Natural killer cell (primary cell): ENCODE results near the gene CORO7. TPM values are rescaled to one million over a fixed set of nuclear protein-coding genes. Genes with fewer than 3 reads are reported as not detected.
A peak's percentile ranks its signal among the peaks of the same experiment; 100 is the strongest.

Experiments
- ATAC-seq, 3 donors: fragments of 150-1000 bp in 2 of 3; fragments of 200-7000 bp in 1 of 3; cut with Tn5 transposase; 1 replicate in 1 of 3; 2 replicates in 2 of 3; pipeline ENCODE4 v1.10.0; 2021; ENCODE audit warnings: mild to moderate bottlenecking in 2 of 3, moderate library complexity in 2 of 3
- DNase-seq, 2 donors: peaks; one replicate each; pipeline versions ENCODE4 v3.0.0 to v3.0.0-alpha.2; 2013 to 2021; ENCODE audit warnings: mixed read lengths in 1 of 2
- H3K27ac ChIP-seq: one replicate; pipeline ENCODE4 v1.5.1; 2013; ENCODE audit warnings: mild to moderate bottlenecking, low read length
- H3K27me3 ChIP-seq: one replicate; pipeline ENCODE4 v1.6.1; 2013; ENCODE audit warnings: low read length; ENCODE audit not compliant: control insufficient read depth, insufficient read depth
- H3K36me3 ChIP-seq: one replicate; pipeline ENCODE4 v1.6.1; 2013; ENCODE audit warnings: low read length; ENCODE audit not compliant: control insufficient read depth, insufficient read depth
- H3K4me1 ChIP-seq: one replicate; pipeline ENCODE4 v1.6.1; 2013; ENCODE audit warnings: low read length; ENCODE audit not compliant: control insufficient read depth, insufficient read depth
- H3K4me3 ChIP-seq: one replicate; pipeline ENCODE4 v1.5.1; 2013; ENCODE audit warnings: low read length
- H3K9me3 ChIP-seq: one replicate; pipeline ENCODE4 v1.6.1; 2013; ENCODE audit warnings: low read length; ENCODE audit not compliant: control insufficient read depth, insufficient read depth
- H3K27ac Mint-ChIP-seq, 2 donors: one replicate each; pipeline ENCODE4 v1.8.0; 2022; ENCODE audit warnings: mild to moderate bottlenecking in 2 of 2, mixed read lengths in 2 of 2, moderate library complexity in 1 of 2
- H3K27me3 Mint-ChIP-seq, 2 donors: one replicate each; pipeline ENCODE4 v1.8.0; 2022; ENCODE audit warnings: low read depth in 2 of 2, mixed read lengths in 2 of 2
- H3K36me3 Mint-ChIP-seq: one replicate; pipeline ENCODE4 v1.8.0; 2022; ENCODE audit warnings: mixed read lengths
- H3K4me1 Mint-ChIP-seq, 2 donors: one replicate each; pipeline ENCODE4 v1.8.0; 2022; ENCODE audit warnings: mixed read lengths in 2 of 2
- H3K4me3 Mint-ChIP-seq: one replicate; pipeline ENCODE4 v1.8.0; 2022; ENCODE audit warnings: mild to moderate bottlenecking, moderate library complexity, mixed read lengths
- H3K9me3 Mint-ChIP-seq, 2 donors: one replicate each; pipeline ENCODE4 v1.8.0; 2022; ENCODE audit warnings: mixed read lengths in 2 of 2
- WGBS: methylation state at CpG from one replicate; pipeline ENCODE4 v1.1.7; 2013; ENCODE audit warnings: missing lambda C conversion rate; ENCODE audit not compliant: insufficient coverage; 5-methylcytosine and 5-hydroxymethylcytosine counted together
- intact Hi-C: fragments of 100-400 bp; cut with micrococcal nuclease; formaldehyde crosslinking; loops from one replicate; pipeline ENCODE4 v1.14.2; 2022
- total RNA-seq, 4 donors: library from RNA; stranded (reverse); fragments of 120-200 nt in 1 of 4; gene quantifications; one replicate each; pipeline versions ENCODE4 v1.2.3 to v1.2.4, GENCODE V29; 2013 to 2022
- TF ChIP-seq, protein P1 (sequence below): fragments of 200-600 bp; IDR thresholded peaks from one replicate; pipeline ENCODE4 v1.8.0; 2022; ENCODE audit warnings: antibody characterized with exemption

CORO7 gene
- total RNA-seq, 3 donors from 2014 or later (not counting 1 experiment from before 2014, with no cell fraction given), result 335 to 425 (median 415) TPM

DNA sequence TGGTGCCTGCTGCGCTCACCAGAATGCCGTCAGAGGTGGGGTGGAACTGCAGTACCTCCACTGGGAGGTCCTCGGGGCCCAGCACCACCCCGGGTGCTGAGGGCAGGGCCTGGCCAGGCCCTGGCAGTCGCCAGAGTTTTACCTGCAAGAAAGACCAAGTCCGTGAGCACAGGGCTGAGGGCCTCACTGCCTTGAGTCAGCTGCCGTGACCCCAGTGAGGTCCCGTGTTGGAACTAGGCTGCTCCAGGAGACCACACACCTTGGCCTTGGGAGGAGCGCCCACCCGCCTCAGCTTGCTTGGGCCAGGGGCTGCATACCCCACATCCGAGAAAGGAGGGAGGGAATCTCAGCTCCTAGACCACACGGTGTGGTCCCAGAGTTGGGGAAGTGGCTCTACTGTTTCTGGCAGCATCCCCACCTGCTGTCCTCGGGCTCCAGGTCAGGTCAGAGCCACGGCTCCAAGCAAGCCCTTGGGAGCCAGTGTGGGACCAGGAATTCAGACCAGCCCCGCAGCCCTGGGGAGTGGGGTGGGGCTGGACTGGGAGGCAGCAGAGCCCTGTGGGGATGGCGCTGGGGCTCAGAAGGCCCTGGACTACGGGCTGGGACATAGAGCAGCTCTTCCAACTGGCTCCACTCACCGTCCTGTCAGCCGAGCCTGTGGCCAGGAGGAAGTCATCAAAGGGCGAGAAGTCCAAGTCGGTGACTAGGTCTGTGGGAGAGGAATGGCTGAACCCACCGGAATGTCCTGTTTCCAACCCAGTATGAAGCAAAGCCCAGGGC is 8.7 kb downstream of the CORO7 start:
- TF ChIP-seq, protein P1, sequence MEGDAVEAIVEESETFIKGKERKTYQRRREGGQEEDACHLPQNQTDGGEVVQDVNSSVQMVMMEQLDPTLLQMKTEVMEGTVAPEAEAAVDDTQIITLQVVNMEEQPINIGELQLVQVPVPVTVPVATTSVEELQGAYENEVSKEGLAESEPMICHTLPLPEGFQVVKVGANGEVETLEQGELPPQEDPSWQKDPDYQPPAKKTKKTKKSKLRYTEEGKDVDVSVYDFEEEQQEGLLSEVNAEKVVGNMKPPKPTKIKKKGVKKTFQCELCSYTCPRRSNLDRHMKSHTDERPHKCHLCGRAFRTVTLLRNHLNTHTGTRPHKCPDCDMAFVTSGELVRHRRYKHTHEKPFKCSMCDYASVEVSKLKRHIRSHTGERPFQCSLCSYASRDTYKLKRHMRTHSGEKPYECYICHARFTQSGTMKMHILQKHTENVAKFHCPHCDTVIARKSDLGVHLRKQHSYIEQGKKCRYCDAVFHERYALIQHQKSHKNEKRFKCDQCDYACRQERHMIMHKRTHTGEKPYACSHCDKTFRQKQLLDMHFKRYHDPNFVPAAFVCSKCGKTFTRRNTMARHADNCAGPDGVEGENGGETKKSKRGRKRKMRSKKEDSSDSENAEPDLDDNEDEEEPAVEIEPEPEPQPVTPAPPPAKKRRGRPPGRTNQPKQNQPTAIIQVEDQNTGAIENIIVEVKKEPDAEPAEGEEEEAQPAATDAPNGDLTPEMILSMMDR, result no peak
- WGBS, result 92% methylated on average over 22 of the region's 22 CpGs
- H3K27me3 Mint-ChIP-seq, result no peaks in the 10 kb centered on the region
- ATAC-seq, result no peak
- Histone ChIP-seq H3K9me3 (no peaks in the 10 kb centered on the region), H3K27ac (no peak overlapping the region), H3K27me3 (no peaks in the 10 kb centered on the region), H3K4me1 (peaks cover 18% of the 10 kb centered on the region), H3K36me3 (peaks cover 86% of the 10 kb centered on the region), H3K4me3 (no peak overlapping the region)
- peaks cover 18 to 32% of the 10 kb centered on the region in 2 donors for H3K4me1 Mint-ChIP-seq
- no peak overlapping the region for H3K4me3 Mint-ChIP-seq
- DNase-seq, result no peak
- H3K27ac Mint-ChIP-seq, result no peak overlapping the region
- no peaks in the 10 kb centered on the region for H3K9me3 Mint-ChIP-seq
- H3K36me3 Mint-ChIP-seq, result no peaks in the 10 kb centered on the region
- intact Hi-C loops, result no loop called here

DNA sequence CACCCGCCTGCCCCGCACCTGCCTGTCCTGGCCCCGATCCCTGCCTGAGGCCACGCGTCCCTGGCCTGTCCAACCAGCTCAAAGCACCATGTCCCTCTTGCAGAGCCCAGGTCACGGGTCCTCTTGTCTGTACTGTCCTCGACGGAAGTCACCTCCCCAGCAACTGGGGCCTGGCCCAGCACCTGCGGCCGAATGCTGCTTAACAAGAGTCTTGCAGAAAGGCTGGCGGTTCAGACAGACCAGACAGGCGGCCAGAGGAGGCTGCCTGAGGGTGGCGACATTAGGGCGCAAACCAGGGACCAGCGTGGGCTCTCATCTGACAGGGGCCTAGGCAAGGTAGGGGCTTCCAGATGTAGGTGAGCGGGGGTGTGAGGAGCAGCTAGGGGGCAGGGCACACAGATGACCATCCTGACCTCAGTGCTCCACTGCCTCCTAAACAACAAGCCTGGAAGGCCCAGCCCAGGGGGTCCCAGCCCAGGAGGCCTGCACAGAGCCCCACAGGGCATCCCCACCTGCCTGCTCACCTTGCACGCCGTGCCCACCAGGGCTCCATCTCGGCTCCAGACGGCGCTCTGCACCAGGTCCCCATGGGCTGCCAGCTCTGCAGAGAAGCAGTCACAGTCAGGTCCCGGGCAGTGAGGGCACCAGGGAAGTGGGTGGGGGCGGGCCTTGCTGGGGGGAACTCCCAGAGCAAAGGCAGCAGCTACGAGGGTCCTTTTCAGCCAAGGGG is 11.3 kb downstream of the CORO7 start:
- H3K36me3 Mint-ChIP-seq, result no peaks in the 10 kb centered on the region
- H3K27ac ChIP-seq, result no peak overlapping the region
- intact Hi-C loops, result loop anchor here (5.0 kb wide), 1 partner anchor 118 kb away; no protein-coding TSS in a partner anchor
- TF ChIP-seq, protein P1, result no peak
- H3K4me1 ChIP-seq, result peaks cover 12% of the 10 kb centered on the region
- no peaks in the 10 kb centered on the region for H3K27me3 ChIP-seq
- peak in 1 of 2 donors; percentile 28 for DNase-seq
- H3K27ac Mint-ChIP-seq, result peak overlapping the region; percentile 79 to 80
- peaks cover 71% of the 10 kb centered on the region for H3K36me3 ChIP-seq
- no peaks in the 10 kb centered on the region for H3K9me3 Mint-ChIP-seq
- WGBS, result 91% methylated on average over 24 of the region's 24 CpGs
- H3K27me3 Mint-ChIP-seq, result no peaks in the 10 kb centered on the region
- ATAC-seq, result peak in 1 of 3 donors; percentile 9
- H3K4me1 Mint-ChIP-seq, result peaks cover under 1 to 29% of the 10 kb centered on the region in 2 donors
- peak overlapping the region; percentile 50 for H3K4me3 Mint-ChIP-seq
- H3K9me3 ChIP-seq, result no peaks in the 10 kb centered on the region
- no peak overlapping the region for H3K4me3 ChIP-seq

DNA sequence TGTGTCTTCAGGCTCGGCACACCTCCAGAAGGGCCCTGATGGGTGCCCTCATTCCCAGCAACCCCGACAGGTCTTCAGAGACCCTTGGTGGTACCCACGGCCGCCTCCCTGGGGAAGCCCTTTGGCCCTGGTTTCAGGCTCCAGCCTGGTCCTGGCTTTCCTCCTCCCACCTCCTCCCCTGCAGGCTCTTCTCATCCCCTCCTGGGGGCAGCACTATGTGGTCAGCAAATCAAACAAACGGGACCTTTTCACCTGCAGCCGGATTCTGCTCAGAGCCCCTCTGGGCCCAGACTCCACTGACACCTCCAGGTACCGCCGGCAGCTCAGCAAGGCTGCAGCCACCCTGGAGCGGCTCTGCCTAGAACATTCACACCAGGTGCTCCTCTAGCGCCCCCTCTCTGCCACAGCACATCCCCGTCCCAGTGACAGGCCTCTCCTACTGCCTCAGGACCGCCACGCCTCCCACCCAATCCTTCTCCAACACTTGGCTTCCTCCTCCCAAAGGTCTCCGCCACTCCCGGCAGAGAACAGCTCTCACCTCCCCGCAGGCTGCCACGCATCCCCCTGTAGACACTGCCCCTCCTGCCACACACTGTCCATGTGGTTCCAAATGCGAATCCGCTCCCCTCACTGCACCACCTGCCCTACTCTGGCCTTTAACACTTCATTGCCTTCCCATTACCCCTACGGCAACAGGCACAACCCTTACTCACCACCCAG is 12.0 kb downstream of the CORO7 start:
- Histone ChIP-seq H3K4me3 (no peak overlapping the region), H3K27me3 (no peaks in the 10 kb centered on the region), H3K27ac (no peak overlapping the region), H3K9me3 (no peaks in the 10 kb centered on the region), H3K36me3 (peaks cover 75% of the 10 kb centered on the region), H3K4me1 (peaks cover 12% of the 10 kb centered on the region)
- Mint-ChIP-seq H3K36me3 (no peaks in the 10 kb centered on the region), H3K9me3 (no peaks in the 10 kb centered on the region), H3K27ac (peak overlapping the region; percentile 79 to 80), H3K4me3 (peak overlapping the region; percentile 50), H3K27me3 (no peaks in the 10 kb centered on the region), H3K4me1 (peaks cover 5 to 34% of the 10 kb centered on the region in 2 donors)
- intact Hi-C loops, result loop anchor here (5.0 kb wide), 1 partner anchor 117 kb away; no protein-coding TSS in a partner anchor
- ATAC-seq (peak; percentile 35 to 40 (median 35)), DNase-seq (peak in 1 of 2 donors; percentile 63)
- TF ChIP-seq, protein P1, result peak; percentile 55
- 92% methylated on average over 20 of the region's 20 CpGs for WGBS
